Measurements from ENCODE around the gene HOXC12.

Gene HOXC12

GRCh38 chr12:53941187-53941586 lies 13.5 kb upstream of the HOXC12 start:
- DNase-seq = no peak

- DNase-seq = no peak
Observed at GRCh38 chr12:53941750-53942149, 13.0 kb upstream of the HOXC12 start.

GRCh38 chr12:53942467-53942997 lies 12.2 kb upstream of the HOXC12 start:
- DNase-seq = no peak

GRCh38 chr12:53944209-53944608 lies 10.5 kb upstream of the HOXC12 start:
- DNase-seq = no peak

GRCh38 chr12:53944907-53945847 lies 9.5 kb upstream of the HOXC12 start:
- no peak for DNase-seq

GRCh38 chr12:53947743-53948142 lies 7.0 kb upstream of the HOXC12 start:
- no peak for DNase-seq

- DNase-seq = no peak
Observed at GRCh38 chr12:53948650-53949593, 5.8 kb upstream of the HOXC12 start.

GRCh38 chr12:53949631-53950436 lies 4.9 kb upstream of the HOXC12 start:
- DNase-seq = no peak

GRCh38 chr12:53950437-53950773 lies 4.3 kb upstream of the HOXC12 start:
- no peak for DNase-seq

GRCh38 chr12:53950789-53951576 lies 3.7 kb upstream of the HOXC12 start:
- DNase-seq = no peak

- no peak for DNase-seq
Observed at GRCh38 chr12:53951577-53952334, 2.9 kb upstream of the HOXC12 start.

GRCh38 chr12:53952335-53952694 lies 2.4 kb upstream of the HOXC12 start:
- no peak for DNase-seq

- DNase-seq = no peak
Observed at GRCh38 chr12:53952871-53953734, 1.6 kb upstream of the HOXC12 start.

- no peak for DNase-seq
Observed at GRCh38 chr12:53953831-53954693, 641 bp upstream of the HOXC12 start.

- DNase-seq = no peak
Observed at GRCh38 chr12:53955036-53955775, 503 bp downstream of the HOXC12 start.

- DNase-seq = no peak
Observed at GRCh38 chr12:53955776-53956250, 1.1 kb downstream of the HOXC12 start.

- peak; percentile 26 for DNase-seq
Observed at GRCh38 chr12:53956251-53956887, 1.7 kb downstream of the HOXC12 start.

All from stimulated activated CD4-positive, alpha-beta T cell treated with anti-CD3 and anti-CD28 coated beads, Interleukin-15, amount 100 ng/mL, for 24 hours (primary cell).